Mesothelial cell of epicardium (in vitro differentiated cells): ENCODE data around the gene ACACA. TPM values are rescaled to one million over a fixed set of nuclear protein-coding genes. Genes with fewer than 3 reads are reported as not detected.

Experiments
- DNase-seq, 2 experiments: peaks; one replicate each; pipeline ENCODE4 v3.0.0; 2021; ENCODE audit warnings: low spot score in 2 of 2; ENCODE audit not compliant: unreplicated experiment in 2 of 2
- H3K27ac Mint-ChIP-seq: 2 replicates; pipeline ENCODE4 v1.8.0; 2021; ENCODE audit warnings: mixed read lengths
- H3K27me3 Mint-ChIP-seq: 2 replicates; pipeline ENCODE4 v1.8.0; 2021; ENCODE audit warnings: low read depth, mixed read lengths
- H3K36me3 Mint-ChIP-seq: 2 replicates; pipeline ENCODE4 v1.8.0; 2021; ENCODE audit warnings: mixed read lengths
- H3K4me1 Mint-ChIP-seq: 2 replicates; pipeline ENCODE4 v1.8.0; 2021; ENCODE audit warnings: mixed read lengths
- H3K4me3 Mint-ChIP-seq: 2 replicates; pipeline ENCODE4 v1.8.0; 2021; ENCODE audit warnings: mild to moderate bottlenecking, moderate library complexity, mixed read lengths
- H3K9me3 Mint-ChIP-seq: 2 replicates; pipeline ENCODE4 v1.8.0; 2021; ENCODE audit warnings: mixed read lengths
- CTCF ChIP-seq: fragments of 200-600 bp; sonication (generic); IDR thresholded peaks from one replicate; pipeline ENCODE4 v1.5.0; 2021; ENCODE audit warnings: antibody characterized with exemption; ENCODE audit not compliant: unreplicated experiment
- total RNA-seq: library from RNA; stranded (reverse); gene quantifications from 3 replicates; pipeline ENCODE4 v1.2.1, GENCODE V29; 2021

Gene ACACA
- total RNA-seq, 1 donor from 2014 or later: 127 TPM

- Mint-ChIP-seq H3K27me3 (no peaks in the 10 kb centered on the region), H3K4me3 (no peak overlapping the region), H3K9me3 (no peaks in the 10 kb centered on the region), H3K4me1 (peaks cover 6% of the 10 kb centered on the region), H3K36me3 (peaks cover 13% of the 10 kb centered on the region), H3K27ac (no peak overlapping the region)
- no peak for DNase-seq
- no peak for TF ChIP-seq CTCF
Measured at GRCh38 chr17:37211136-37211535, 195.5 kb downstream of the ACACA start.

GRCh38 chr17:37207103-37207502 is 199.5 kb downstream of the ACACA start:
- DNase-seq: no peak
- H3K27me3 Mint-ChIP-seq: no peaks in the 10 kb centered on the region
- H3K4me1 Mint-ChIP-seq: peaks cover 6% of the 10 kb centered on the region
- H3K27ac Mint-ChIP-seq: no peak overlapping the region
- H3K4me3 Mint-ChIP-seq: no peak overlapping the region
- H3K9me3 Mint-ChIP-seq: no peaks in the 10 kb centered on the region
- peaks cover 22% of the 10 kb centered on the region for H3K36me3 Mint-ChIP-seq
- no peak for TF ChIP-seq CTCF

- H3K9me3 Mint-ChIP-seq: no peaks in the 10 kb centered on the region
- no peak overlapping the region for H3K4me3 Mint-ChIP-seq
- peaks cover 4% of the 10 kb centered on the region for H3K4me1 Mint-ChIP-seq
- peaks cover 25% of the 10 kb centered on the region for H3K36me3 Mint-ChIP-seq
- DNase-seq: no peak
- H3K27ac Mint-ChIP-seq: no peak overlapping the region
- H3K27me3 Mint-ChIP-seq: no peaks in the 10 kb centered on the region
- no peak for TF ChIP-seq CTCF
Measured at GRCh38 chr17:37206299-37206698, 200.3 kb downstream of the ACACA start.

- H3K9me3 Mint-ChIP-seq: no peaks in the 10 kb centered on the region
- H3K27ac Mint-ChIP-seq: no peak overlapping the region
- peaks cover 21% of the 10 kb centered on the region for H3K36me3 Mint-ChIP-seq
- H3K4me3 Mint-ChIP-seq: no peak overlapping the region
- DNase-seq: no peak
- no peak for TF ChIP-seq CTCF
- no peaks in the 10 kb centered on the region for H3K27me3 Mint-ChIP-seq
- no peaks in the 10 kb centered on the region for H3K4me1 Mint-ChIP-seq
Measured at GRCh38 chr17:37200497-37200896, 206.1 kb downstream of the ACACA start.

- Mint-ChIP-seq H3K4me3 (no peak overlapping the region), H3K27me3 (no peaks in the 10 kb centered on the region), H3K36me3 (peaks cover 7% of the 10 kb centered on the region), H3K9me3 (no peaks in the 10 kb centered on the region), H3K27ac (no peak overlapping the region), H3K4me1 (peaks cover 3% of the 10 kb centered on the region)
- TF ChIP-seq CTCF: no peak
- DNase-seq: no peak
Measured at GRCh38 chr17:37197336-37197735, 209.3 kb downstream of the ACACA start.

GRCh38 chr17:37194208-37194607 is 212.4 kb downstream of the ACACA start:
- no peaks in the 10 kb centered on the region for H3K9me3 Mint-ChIP-seq
- no peak for DNase-seq
- H3K27ac Mint-ChIP-seq: no peak overlapping the region
- TF ChIP-seq CTCF: no peak
- H3K36me3 Mint-ChIP-seq: peaks cover 11% of the 10 kb centered on the region
- no peak overlapping the region for H3K4me3 Mint-ChIP-seq
- H3K27me3 Mint-ChIP-seq: no peaks in the 10 kb centered on the region
- peaks cover 3% of the 10 kb centered on the region for H3K4me1 Mint-ChIP-seq
